DOHH2 (cell line): ENCODE results near the gene ANO4.

Source experiments
- EZH2phosphoT487 ChIP-seq: fragments of 200-600 bp; sonication (generic); IDR thresholded peaks from 2 replicates; pipeline ENCODE4 v1.6.1; 2017; ENCODE audit warnings: borderline replicate concordance, mild to moderate bottlenecking, antibody characterized with exemption, low read length, moderate library complexity, mixed read lengths
- TF ChIP-seq, protein P1 (sequence below): fragments of 200-600 bp; sonication (generic); IDR thresholded peaks from one replicate; pipeline ENCODE4 v1.5.1; 2014; ENCODE audit warnings: antibody characterized with exemption, mild to moderate bottlenecking, low read depth, low read length; ENCODE audit not compliant: poor library complexity, severe bottlenecking

DNA sequence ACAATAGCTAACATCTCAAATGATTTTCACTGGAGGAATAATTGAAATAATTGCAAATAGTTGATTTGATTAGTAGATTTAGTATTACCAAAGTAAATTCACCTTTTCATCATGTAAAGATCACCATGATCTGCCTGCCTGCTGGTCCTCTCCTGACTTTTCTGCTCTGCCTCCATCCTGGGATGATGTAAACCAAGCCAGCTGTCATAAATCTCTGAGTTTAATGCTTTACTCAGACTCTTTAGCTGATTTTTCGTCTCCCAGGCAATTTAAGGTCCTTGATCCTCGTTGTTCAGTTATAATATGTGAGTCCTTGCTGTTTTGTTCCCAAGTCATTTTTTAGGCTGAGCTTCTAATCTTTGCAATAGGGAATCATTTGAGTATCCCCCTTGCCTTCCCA, 138.0 kb downstream of the ANO4 start:
- no peak for TF ChIP-seq EZH2phosphoT487
- TF ChIP-seq, protein P1, sequence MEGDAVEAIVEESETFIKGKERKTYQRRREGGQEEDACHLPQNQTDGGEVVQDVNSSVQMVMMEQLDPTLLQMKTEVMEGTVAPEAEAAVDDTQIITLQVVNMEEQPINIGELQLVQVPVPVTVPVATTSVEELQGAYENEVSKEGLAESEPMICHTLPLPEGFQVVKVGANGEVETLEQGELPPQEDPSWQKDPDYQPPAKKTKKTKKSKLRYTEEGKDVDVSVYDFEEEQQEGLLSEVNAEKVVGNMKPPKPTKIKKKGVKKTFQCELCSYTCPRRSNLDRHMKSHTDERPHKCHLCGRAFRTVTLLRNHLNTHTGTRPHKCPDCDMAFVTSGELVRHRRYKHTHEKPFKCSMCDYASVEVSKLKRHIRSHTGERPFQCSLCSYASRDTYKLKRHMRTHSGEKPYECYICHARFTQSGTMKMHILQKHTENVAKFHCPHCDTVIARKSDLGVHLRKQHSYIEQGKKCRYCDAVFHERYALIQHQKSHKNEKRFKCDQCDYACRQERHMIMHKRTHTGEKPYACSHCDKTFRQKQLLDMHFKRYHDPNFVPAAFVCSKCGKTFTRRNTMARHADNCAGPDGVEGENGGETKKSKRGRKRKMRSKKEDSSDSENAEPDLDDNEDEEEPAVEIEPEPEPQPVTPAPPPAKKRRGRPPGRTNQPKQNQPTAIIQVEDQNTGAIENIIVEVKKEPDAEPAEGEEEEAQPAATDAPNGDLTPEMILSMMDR = no peak
